ENCODE data around the gene CDH24. TPM values are rescaled to one million over a fixed set of nuclear protein-coding genes. Genes with fewer than 3 reads are reported as not detected.

The CDH24 gene
- total and polyA plus RNA-seq, 10 of the 15 experiments (the other 5 are each of a cell fraction or from before 2014, with no cell fraction given) = 0.10 to 1.5 (median 0.45) TPM; not detected in 2

DNA sequence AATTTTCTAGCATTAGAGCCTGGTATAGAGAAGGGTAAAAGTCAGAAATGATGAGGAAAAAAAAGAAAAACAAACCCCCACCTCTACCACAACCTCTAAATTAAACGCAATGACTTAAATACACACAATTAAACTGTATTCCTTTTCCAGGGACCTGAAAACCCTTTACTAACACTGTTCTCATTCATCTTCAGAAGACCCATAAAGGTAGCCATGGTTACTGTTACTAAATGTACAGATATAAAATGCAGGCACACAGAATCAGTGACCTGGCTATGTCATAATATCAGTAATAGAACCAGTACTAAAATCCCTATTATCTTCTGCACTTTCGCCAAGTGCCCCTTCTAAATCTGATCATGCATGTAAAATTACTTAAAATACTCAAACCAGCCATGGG, 36.2 kb upstream of the CDH24 start:
- intact Hi-C loops (cut with micrococcal nuclease; ENCODE audit: unreplicated experiment) = no loop called here
- Histone ChIP-seq H3K79me2 (ENCODE audit: control insufficient read depth, insufficient read depth, low read length) (peaks cover 58% of the 10 kb centered on the region), H4K20me1 (ENCODE audit: control insufficient read depth, insufficient read depth) (0 out of 2 replicates have a peak, but pooled peaks cover 7% of the 10 kb centered on the region), H3K27ac (ENCODE audit: control insufficient read depth, insufficient read depth) (peak overlapping the region; percentile 99), H3K9me3 (replicated peaks; ENCODE audit: control insufficient read depth, insufficient read depth, low read length) (no peaks in the 10 kb centered on the region), H3K36me3 (ENCODE audit: control insufficient read depth in 2 of 2, insufficient read depth in 2 of 2, low read length in 1 of 2) (peaks cover 3 to 32% of the 10 kb centered on the region in 2 experiments), H2AFZ (ENCODE audit: control insufficient read depth, low read depth, low read length) (no peak overlapping the region), H3K4me1 (ENCODE audit: control insufficient read depth, insufficient read depth, low read length) (peaks cover 3% of the 10 kb centered on the region; the same call in 1 of the 2 replicates), H3K4me3 (peak overlapping the region; percentile 92), H3K27me3 (replicated peaks in 1 of 2; ENCODE audit: control insufficient read depth in 2 of 2, insufficient read depth in 2 of 2, low read length in 1 of 2) (no peaks in the 10 kb centered on the region), H3K4me2 (ENCODE audit: control insufficient read depth, insufficient read depth) (peak overlapping the region; percentile 88), H3K9ac (ENCODE audit: control insufficient read depth, insufficient read depth, low read length) (peak overlapping the region; percentile 91)
- ChIA-PET POLR2A (interaction anchor here (1.0 kb wide), 1 partner anchor 13 kb away, joined by 6 read pairs; no protein-coding TSS in a partner anchor), RAD21 (ENCODE audit: unreplicated experiment) (interaction anchor here (1.7 to 2.5 kb wide), 5 partner anchors 11 to 107 kb away, joined by 5 to 23 read pairs (median 9); no protein-coding TSS in a partner anchor), SMC1A (ENCODE audit: uncharacterized antibody, unreplicated experiment) (interaction anchor here (1.6 to 3.0 kb wide), 4 partner anchors 16 to 99 kb away, joined by 6 to 15 read pairs (median 13); no protein-coding TSS in a partner anchor), CTCF (interaction anchor here (1.0 to 3.7 kb wide), 7 partner anchors 17 to 228 kb away, joined by 3 to 65 read pairs (median 36); partner anchors contain the start of genes CEBPE, PABPN1 and PRMT5)
- ATAC-seq (no peak), FAIRE-seq (no peak), DNase-seq (ENCODE audit: low read depth, low spot score) (no peak)
- WGBS (ENCODE audit: insufficient coverage, insufficient replicate concordance, low lambda C conversion rate, missing lambda C conversion rate) = 50% methylated on average over 2 of the region's 2 CpGs
- in situ Hi-C loops (cut with MboI) = no loop called here
- TF ChIP-seq IKZF1 (conservative IDR thresholded peaks at IDR 0.05) (no peak), ZZZ3 (IDR thresholded peaks at IDR 0.05; ENCODE audit: control insufficient read depth, insufficient read length, low read depth) (no peak), CBFB (IDR thresholded peaks at IDR 0.05; ENCODE audit: low read depth) (no peak), ASH2L (IDR thresholded peaks at IDR 0.05; ENCODE audit: borderline replicate concordance, low read depth) (no peak), YBX1 (IDR thresholded peaks at IDR 0.05) (no peak), STAT1 (conservative IDR thresholded peaks at IDR 0.05) (no peak), CHD2 (IDR thresholded peaks at IDR 0.05; ENCODE audit: borderline replicate concordance, low read depth, low read length) (no peak), SREBF1 (IDR thresholded peaks at IDR 0.05; ENCODE audit: low read length) (no peak), FOXK2 (IDR thresholded peaks at IDR 0.05) (no peak)
- TF ChIP-seq, protein P1, sequence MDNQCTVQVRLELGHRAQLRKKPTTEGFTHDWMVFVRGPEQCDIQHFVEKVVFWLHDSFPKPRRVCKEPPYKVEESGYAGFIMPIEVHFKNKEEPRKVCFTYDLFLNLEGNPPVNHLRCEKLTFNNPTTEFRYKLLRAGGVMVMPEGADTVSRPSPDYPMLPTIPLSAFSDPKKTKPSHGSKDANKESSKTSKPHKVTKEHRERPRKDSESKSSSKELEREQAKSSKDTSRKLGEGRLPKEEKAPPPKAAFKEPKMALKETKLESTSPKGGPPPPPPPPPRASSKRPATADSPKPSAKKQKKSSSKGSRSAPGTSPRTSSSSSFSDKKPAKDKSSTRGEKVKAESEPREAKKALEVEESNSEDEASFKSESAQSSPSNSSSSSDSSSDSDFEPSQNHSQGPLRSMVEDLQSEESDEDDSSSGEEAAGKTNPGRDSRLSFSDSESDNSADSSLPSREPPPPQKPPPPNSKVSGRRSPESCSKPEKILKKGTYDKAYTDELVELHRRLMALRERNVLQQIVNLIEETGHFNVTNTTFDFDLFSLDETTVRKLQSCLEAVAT (IDR thresholded peaks at IDR 0.05) = no peak
- TF ChIP-seq, protein P2, sequence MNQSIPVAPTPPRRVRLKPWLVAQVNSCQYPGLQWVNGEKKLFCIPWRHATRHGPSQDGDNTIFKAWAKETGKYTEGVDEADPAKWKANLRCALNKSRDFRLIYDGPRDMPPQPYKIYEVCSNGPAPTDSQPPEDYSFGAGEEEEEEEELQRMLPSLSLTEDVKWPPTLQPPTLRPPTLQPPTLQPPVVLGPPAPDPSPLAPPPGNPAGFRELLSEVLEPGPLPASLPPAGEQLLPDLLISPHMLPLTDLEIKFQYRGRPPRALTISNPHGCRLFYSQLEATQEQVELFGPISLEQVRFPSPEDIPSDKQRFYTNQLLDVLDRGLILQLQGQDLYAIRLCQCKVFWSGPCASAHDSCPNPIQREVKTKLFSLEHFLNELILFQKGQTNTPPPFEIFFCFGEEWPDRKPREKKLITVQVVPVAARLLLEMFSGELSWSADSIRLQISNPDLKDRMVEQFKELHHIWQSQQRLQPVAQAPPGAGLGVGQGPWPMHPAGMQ (IDR thresholded peaks at IDR 0.05; ENCODE audit: borderline replicate concordance) = no peak
- BruUV-seq (replicated peaks) = no TSS peak
